Stimulated activated effector memory CD8-positive, alpha-beta T cell treated with anti-CD3 and anti-CD28 coated beads, Interleukin-12 subunit alpha, Interleukin-12 subunit beta, amount 100 ng/mL, for 72 hours (primary cell): ENCODE measurements around the gene RNASE2.

Source experiments
- ATAC-seq: fragments of 150-1000 bp; cut with Tn5 transposase; 2 replicates; pipeline ENCODE4 v1.10.0; 2021
- DNase-seq, 2 donors: peaks; one replicate each; pipeline ENCODE4 v3.0.0; 2021 to 2022; ENCODE audit warnings: low spot score in 2 of 2
- H3K27ac Mint-ChIP-seq: one replicate; pipeline ENCODE4 v1.8.0; 2022; ENCODE audit warnings: mild to moderate bottlenecking, mixed read lengths
- H3K36me3 Mint-ChIP-seq: one replicate; pipeline ENCODE4 v1.8.0; 2022; ENCODE audit warnings: mild to moderate bottlenecking, mixed read lengths
- H3K4me1 Mint-ChIP-seq: one replicate; pipeline ENCODE4 v1.8.0; 2022; ENCODE audit warnings: mixed read lengths
- H3K4me3 Mint-ChIP-seq: one replicate; pipeline ENCODE4 v1.8.0; 2022; ENCODE audit warnings: mild to moderate bottlenecking, mixed read lengths
- H3K9me3 Mint-ChIP-seq: one replicate; pipeline ENCODE4 v1.8.0; 2022; ENCODE audit warnings: mixed read lengths

The RNASE2 gene

DNA sequence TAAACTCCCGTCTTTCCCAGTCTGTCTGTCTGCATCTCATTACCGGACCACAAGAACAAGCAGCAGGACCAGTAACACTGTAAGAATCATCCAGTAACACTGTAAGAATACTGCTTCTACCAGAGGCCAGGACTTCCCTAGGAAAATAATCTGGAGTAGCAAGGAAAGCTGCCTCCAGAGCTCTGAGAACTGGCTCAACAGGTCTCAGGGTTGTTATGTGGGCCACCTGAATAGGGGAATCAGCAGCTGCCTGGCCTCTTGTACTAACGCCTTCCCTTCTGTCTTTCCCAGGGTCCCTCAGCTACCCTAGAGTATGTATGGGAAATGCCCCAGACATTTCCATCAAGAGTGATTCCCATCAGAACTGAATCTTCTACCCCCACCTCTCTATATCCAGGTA lies 42.9 kb downstream of the RNASE2 start:
- Mint-ChIP-seq H3K36me3 (peaks cover 48% of the 10 kb centered on the region), H3K9me3 (no peaks in the 10 kb centered on the region), H3K4me1 (peaks cover 7% of the 10 kb centered on the region), H3K27ac (peak overlapping the region; percentile 55), H3K4me3 (no peak overlapping the region)
- ATAC-seq = no peak
- DNase-seq = no peak

DNA sequence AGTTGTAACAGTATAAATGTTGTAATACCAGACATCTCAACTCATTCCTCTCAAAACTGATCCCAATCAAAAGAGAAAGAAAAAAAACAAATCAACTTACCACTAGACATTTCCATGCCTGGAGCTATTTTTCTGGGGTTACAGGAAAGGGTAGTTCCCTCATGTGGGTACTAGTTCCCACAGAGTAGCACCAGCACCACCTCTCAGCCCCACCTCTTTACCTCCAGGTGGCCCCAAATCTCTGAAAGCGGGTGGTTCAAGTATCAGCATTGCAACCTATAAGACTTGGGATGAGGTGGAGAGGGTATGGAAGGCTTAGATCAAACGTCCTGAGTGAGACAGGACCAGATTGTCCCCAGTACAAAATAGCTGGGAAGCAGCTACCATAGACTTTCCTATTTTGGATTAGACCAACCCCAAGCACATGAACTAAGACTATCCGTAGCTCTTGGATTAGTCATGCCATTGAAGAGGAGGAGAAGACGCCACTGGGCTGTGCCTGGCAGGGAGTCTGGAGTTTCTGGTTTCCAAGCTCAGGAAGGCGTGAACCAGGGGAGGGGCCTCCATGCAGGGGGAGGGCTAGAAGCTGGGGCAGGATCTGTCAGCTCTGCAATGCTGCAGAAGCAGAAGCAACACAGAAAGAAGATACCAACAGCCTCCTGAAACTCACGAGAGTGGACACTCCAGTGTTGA lies 43.5 kb downstream of the RNASE2 start, which contains the start of gene SLC39A2:
SLC39A2 (plus strand) TSS at position 620 of the 693 bp plus-strand sequence. CDS start 154 bp downstream, outside the sequence.
- H3K4me3 Mint-ChIP-seq = no peak within 1 kb of the TSS
- DNase-seq (no peak), ATAC-seq (no peak)
- peaks cover 41% of the 10 kb centered on the region for H3K36me3 Mint-ChIP-seq
- no peaks in the 10 kb centered on the region for H3K9me3 Mint-ChIP-seq
- peak within 1 kb of the TSS; percentile 55 for H3K27ac Mint-ChIP-seq
- peaks cover 7% of the 10 kb centered on the region for H3K4me1 Mint-ChIP-seq

DNA sequence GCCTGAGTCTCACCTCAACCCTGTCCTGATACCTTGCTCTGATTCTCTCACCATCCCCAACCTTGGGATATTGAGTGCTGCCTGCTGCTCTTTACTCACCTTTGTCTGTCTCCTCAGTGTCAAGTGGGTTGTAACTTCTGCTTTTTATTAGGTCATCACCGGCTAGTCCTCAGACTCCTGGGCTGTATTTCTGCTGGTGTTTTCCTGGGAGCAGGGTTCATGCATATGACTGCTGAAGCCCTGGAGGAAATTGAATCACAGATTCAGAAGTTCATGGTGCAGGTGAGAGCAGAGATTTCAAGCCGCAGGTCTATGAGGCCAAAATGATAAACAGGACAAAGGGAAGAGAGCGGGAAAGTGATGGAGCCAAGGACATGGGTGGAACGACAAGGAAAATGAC lies 44.3 kb downstream of the RNASE2 start:
- Mint-ChIP-seq H3K9me3 (no peaks in the 10 kb centered on the region), H3K4me3 (no peak overlapping the region), H3K27ac (no peak overlapping the region), H3K4me1 (peaks cover 7% of the 10 kb centered on the region), H3K36me3 (peaks cover 34% of the 10 kb centered on the region)
- DNase-seq (no peak), ATAC-seq (no peak)

DNA sequence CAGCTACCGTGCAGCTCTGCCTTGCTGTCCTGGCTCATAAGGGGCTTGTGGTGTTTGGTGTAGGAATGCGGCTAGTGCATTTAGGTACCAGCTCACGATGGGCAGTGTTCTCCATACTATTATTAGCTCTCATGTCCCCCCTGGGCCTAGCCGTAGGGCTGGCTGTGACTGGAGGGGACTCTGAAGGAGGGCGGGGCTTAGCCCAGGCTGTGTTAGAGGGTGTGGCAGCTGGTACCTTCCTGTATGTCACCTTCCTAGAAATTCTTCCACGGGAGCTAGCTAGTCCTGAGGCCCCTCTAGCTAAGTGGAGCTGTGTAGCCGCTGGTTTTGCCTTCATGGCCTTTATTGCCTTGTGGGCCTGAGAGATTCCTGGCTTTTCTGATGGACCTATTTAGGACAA lies 45.9 kb downstream of the RNASE2 start:
- no peak overlapping the region for H3K27ac Mint-ChIP-seq
- no peak for DNase-seq
- H3K9me3 Mint-ChIP-seq = no peaks in the 10 kb centered on the region
- peaks cover 17% of the 10 kb centered on the region for H3K36me3 Mint-ChIP-seq
- H3K4me1 Mint-ChIP-seq = no peaks in the 10 kb centered on the region
- ATAC-seq = no peak
- H3K4me3 Mint-ChIP-seq = no peak overlapping the region

- DNase-seq (no peak), ATAC-seq (no peak)
- Mint-ChIP-seq H3K27ac (no peak overlapping the region), H3K36me3 (no peaks in the 10 kb centered on the region), H3K9me3 (no peaks in the 10 kb centered on the region), H3K4me1 (no peaks in the 10 kb centered on the region), H3K4me3 (no peak overlapping the region)
Observed at GRCh38 chr14:21003788-21004346, 48.6 kb downstream of the RNASE2 start.
